ENCODE data around the gene NR0B1.

- no peak for TF ChIP-seq CTCF (IDR thresholded peaks at IDR 0.05)
- no peak for TF ChIP-seq EP300 (IDR thresholded peaks at IDR 0.05; ENCODE audit: low read depth)
- TF ChIP-seq POLR2A (IDR thresholded peaks at IDR 0.05) = no peak
- TF ChIP-seq POLR2AphosphoS5 (IDR thresholded peaks at IDR 0.05) = no peak
Measured at GRCh38 chrX:30259927-30260326, 49.3 kb downstream of the NR0B1 start.

All from transverse colon (tissue), 4 donors.